Liver (tissue), 3 donors: Measurements from ENCODE around the gene SH2D3A.

Experiments
- CTCF ChIP-seq: fragments of 150-350 bp; IDR thresholded peaks from 2 replicates; pipeline ENCODE4 v1.5.1; 2017; ENCODE audit warnings: improper control_type of control experiment, low read depth, low read length; ENCODE audit not compliant: missing input control
- GABPA ChIP-seq, 2 donors: IDR thresholded peaks in 1 of 2; conservative IDR thresholded peaks in 1 of 2; 2 replicates each; pipeline ENCODE4 v1.6.1; 2016; ENCODE audit warnings: antibody characterized with exemption in 2 of 2, mild to moderate bottlenecking in 1 of 2, moderate library complexity in 1 of 2
- HNF4G ChIP-seq: IDR thresholded peaks from 2 replicates; pipeline ENCODE4 v1.6.1; 2016; ENCODE audit warnings: antibody characterized with exemption
- JUND ChIP-seq, 2 donors: IDR thresholded peaks; 2 replicates each; pipeline ENCODE4 v1.6.1; 2016; ENCODE audit warnings: antibody characterized with exemption in 2 of 2
- MAX ChIP-seq: IDR thresholded peaks from 2 replicates; pipeline ENCODE4 v1.6.1; 2016; ENCODE audit warnings: antibody characterized with exemption
- RAD21 ChIP-seq, 2 donors: IDR thresholded peaks; 2 replicates each; pipeline ENCODE4 v1.6.1; 2016; ENCODE audit warnings: antibody characterized with exemption in 2 of 2, mild to moderate bottlenecking in 2 of 2
- RXRA ChIP-seq, 2 donors: IDR thresholded peaks; 2 replicates each; pipeline ENCODE4 v1.6.1; 2017 to 2018; ENCODE audit warnings: antibody characterized with exemption in 2 of 2, mild to moderate bottlenecking in 1 of 2
- YY1 ChIP-seq: IDR thresholded peaks from 2 replicates; pipeline ENCODE4 v1.6.1; 2016; ENCODE audit warnings: antibody characterized with exemption, mild to moderate bottlenecking
- TF ChIP-seq, protein P1 (sequence below): IDR thresholded peaks from 2 replicates; pipeline ENCODE4 v1.6.1; 2016; ENCODE audit warnings: antibody characterized with exemption, mild to moderate bottlenecking
- donor health status: healthy.
- donor health status: healthy.

- no peak for TF ChIP-seq YY1
- TF ChIP-seq HNF4G = no peak
- TF ChIP-seq CTCF = no peak
- TF ChIP-seq JUND (IDR thresholded peaks at IDR 0.05) = no peak
- no peak for TF ChIP-seq RAD21 (IDR thresholded peaks at IDR 0.05)
- no peak for TF ChIP-seq MAX
- no peak for TF ChIP-seq GABPA (IDR thresholded peaks at IDR 0.05 in 1 of 2, conservative IDR thresholded peaks at IDR 0.05 in 1 of 2)
- TF ChIP-seq, protein P1, sequence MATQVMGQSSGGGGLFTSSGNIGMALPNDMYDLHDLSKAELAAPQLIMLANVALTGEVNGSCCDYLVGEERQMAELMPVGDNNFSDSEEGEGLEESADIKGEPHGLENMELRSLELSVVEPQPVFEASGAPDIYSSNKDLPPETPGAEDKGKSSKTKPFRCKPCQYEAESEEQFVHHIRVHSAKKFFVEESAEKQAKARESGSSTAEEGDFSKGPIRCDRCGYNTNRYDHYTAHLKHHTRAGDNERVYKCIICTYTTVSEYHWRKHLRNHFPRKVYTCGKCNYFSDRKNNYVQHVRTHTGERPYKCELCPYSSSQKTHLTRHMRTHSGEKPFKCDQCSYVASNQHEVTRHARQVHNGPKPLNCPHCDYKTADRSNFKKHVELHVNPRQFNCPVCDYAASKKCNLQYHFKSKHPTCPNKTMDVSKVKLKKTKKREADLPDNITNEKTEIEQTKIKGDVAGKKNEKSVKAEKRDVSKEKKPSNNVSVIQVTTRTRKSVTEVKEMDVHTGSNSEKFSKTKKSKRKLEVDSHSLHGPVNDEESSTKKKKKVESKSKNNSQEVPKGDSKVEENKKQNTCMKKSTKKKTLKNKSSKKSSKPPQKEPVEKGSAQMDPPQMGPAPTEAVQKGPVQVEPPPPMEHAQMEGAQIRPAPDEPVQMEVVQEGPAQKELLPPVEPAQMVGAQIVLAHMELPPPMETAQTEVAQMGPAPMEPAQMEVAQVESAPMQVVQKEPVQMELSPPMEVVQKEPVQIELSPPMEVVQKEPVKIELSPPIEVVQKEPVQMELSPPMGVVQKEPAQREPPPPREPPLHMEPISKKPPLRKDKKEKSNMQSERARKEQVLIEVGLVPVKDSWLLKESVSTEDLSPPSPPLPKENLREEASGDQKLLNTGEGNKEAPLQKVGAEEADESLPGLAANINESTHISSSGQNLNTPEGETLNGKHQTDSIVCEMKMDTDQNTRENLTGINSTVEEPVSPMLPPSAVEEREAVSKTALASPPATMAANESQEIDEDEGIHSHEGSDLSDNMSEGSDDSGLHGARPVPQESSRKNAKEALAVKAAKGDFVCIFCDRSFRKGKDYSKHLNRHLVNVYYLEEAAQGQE = peak; percentile 9
- no peak for TF ChIP-seq RXRA (IDR thresholded peaks at IDR 0.05)
Observed at GRCh38 chr19:6713773-6714692, 53.2 kb downstream of the SH2D3A start.
